Measurements from ENCODE around the gene TSC22D4. TPM values are rescaled to one million over a fixed set of nuclear protein-coding genes. Genes with fewer than 3 reads are reported as not detected.

TSC22D4 gene
- total RNA-seq, 1 donor from 2014 or later = 53.4 TPM

DNA sequence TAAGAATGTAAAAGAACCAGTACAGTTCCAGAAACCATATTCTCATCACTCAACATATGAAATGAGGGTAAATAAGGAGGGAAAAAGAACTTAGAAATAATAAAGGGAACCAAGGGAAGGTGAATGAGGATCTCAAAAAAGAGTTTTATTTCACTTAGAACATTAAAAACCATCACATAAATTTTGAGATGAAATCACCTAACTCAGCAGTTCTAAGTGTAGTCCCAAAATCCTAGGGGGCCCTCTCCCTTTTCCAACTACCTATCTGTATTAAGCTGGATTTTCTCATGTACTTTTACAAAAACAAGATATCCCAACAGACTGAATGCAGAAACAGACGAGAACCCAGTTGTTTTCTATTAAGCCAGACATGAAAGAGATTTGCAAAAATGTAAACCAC is 53.7 kb downstream of the TSC22D4 start:
- Histone ChIP-seq H3K36me3 (ENCODE audit: insufficient read depth, low read length) (no peaks in the 10 kb centered on the region), H3K79me2 (ENCODE audit: insufficient read depth, low read length) (peaks cover 7% of the 10 kb centered on the region), H3K27ac (ENCODE audit: low read depth, low read length) (no peak overlapping the region), H3K4me1 (ENCODE audit: insufficient read depth, low read length) (peaks cover 3% of the 10 kb centered on the region), H3K27me3 (ENCODE audit: insufficient read depth, low read length) (no peaks in the 10 kb centered on the region), H2AFZ (ENCODE audit: low read depth, low read length) (no peak overlapping the region), H3K4me2 (ENCODE audit: low read length) (no peak overlapping the region), H3K4me3 (ENCODE audit: insufficient read depth, low read depth, low read length) (no peak overlapping the region), H3K9ac (ENCODE audit: low read length) (no peak overlapping the region), H3K9me3 (ENCODE audit: insufficient read depth, low read depth, low read length) (no peaks in the 10 kb centered on the region), H4K20me1 (ENCODE audit: insufficient read depth, low read length) (peaks cover under 1% of the 10 kb centered on the region)
- DNase-seq (ENCODE audit: low read depth) (no peak), FAIRE-seq (no peak)
- Mint-ChIP-seq H3K4me3 (ENCODE audit: unreplicated experiment) (no peak overlapping the region), H3K9me3 (ENCODE audit: unreplicated experiment) (no peaks in the 10 kb centered on the region), H3K4me1 (ENCODE audit: low read depth, unreplicated experiment) (no peaks in the 10 kb centered on the region), H3K27me3 (ENCODE audit: low read depth, unreplicated experiment) (no peaks in the 10 kb centered on the region), H3K27ac (ENCODE audit: unreplicated experiment) (no peak overlapping the region), H3K36me3 (ENCODE audit: low read depth, unreplicated experiment) (no peaks in the 10 kb centered on the region)
- TF ChIP-seq EZH2 (IDR thresholded peaks at IDR 0.05; ENCODE audit: insufficient read depth, low read length) = no peak
- TF ChIP-seq, protein P1, sequence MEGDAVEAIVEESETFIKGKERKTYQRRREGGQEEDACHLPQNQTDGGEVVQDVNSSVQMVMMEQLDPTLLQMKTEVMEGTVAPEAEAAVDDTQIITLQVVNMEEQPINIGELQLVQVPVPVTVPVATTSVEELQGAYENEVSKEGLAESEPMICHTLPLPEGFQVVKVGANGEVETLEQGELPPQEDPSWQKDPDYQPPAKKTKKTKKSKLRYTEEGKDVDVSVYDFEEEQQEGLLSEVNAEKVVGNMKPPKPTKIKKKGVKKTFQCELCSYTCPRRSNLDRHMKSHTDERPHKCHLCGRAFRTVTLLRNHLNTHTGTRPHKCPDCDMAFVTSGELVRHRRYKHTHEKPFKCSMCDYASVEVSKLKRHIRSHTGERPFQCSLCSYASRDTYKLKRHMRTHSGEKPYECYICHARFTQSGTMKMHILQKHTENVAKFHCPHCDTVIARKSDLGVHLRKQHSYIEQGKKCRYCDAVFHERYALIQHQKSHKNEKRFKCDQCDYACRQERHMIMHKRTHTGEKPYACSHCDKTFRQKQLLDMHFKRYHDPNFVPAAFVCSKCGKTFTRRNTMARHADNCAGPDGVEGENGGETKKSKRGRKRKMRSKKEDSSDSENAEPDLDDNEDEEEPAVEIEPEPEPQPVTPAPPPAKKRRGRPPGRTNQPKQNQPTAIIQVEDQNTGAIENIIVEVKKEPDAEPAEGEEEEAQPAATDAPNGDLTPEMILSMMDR (IDR thresholded peaks at IDR 0.05; ENCODE audit: insufficient read depth, low read depth, low read length) = no peak

DNA sequence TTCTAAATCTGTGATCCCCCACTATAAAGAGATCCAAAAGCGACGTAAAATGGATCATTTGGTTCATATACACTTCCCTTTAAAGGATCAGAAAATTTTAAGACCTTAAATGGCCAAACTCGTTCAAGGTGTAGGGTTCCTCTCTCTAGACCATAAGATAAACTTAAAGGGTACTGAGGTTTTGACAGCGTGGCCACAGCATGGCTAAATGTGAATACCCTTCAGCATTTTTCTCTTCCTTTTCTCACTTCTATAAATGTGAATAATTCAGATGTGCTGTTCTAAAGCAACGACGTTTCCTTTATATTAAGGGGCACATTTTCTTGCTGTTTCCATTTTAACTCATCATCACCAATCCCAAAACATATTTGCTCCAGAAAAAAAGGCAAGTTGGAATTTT is 55.7 kb downstream of the TSC22D4 start:
- Mint-ChIP-seq H3K9me3 (ENCODE audit: unreplicated experiment) (no peaks in the 10 kb centered on the region), H3K27me3 (ENCODE audit: low read depth, unreplicated experiment) (no peaks in the 10 kb centered on the region), H3K27ac (ENCODE audit: unreplicated experiment) (no peak overlapping the region), H3K4me3 (ENCODE audit: unreplicated experiment) (no peak overlapping the region), H3K36me3 (ENCODE audit: low read depth, unreplicated experiment) (no peaks in the 10 kb centered on the region), H3K4me1 (ENCODE audit: low read depth, unreplicated experiment) (peaks cover 9% of the 10 kb centered on the region)
- TF ChIP-seq EZH2 (IDR thresholded peaks at IDR 0.05; ENCODE audit: insufficient read depth, low read length) = no peak
- TF ChIP-seq, protein P1 (IDR thresholded peaks at IDR 0.05; ENCODE audit: insufficient read depth, low read depth, low read length) = no peak
- peaks cover 3% of the 10 kb centered on the region for H3K4me1 ChIP-seq (ENCODE audit: insufficient read depth, low read length)
- H3K4me3 ChIP-seq (ENCODE audit: insufficient read depth, low read depth, low read length) = no peak overlapping the region
- H3K36me3 ChIP-seq (ENCODE audit: insufficient read depth, low read length) = no peaks in the 10 kb centered on the region
- no peak overlapping the region for H3K27ac ChIP-seq (ENCODE audit: low read depth, low read length)
- no peaks in the 10 kb centered on the region for H3K9me3 ChIP-seq (ENCODE audit: insufficient read depth, low read depth, low read length)
- no peaks in the 10 kb centered on the region for H3K79me2 ChIP-seq (ENCODE audit: insufficient read depth, low read length)
- no peak overlapping the region for H3K4me2 ChIP-seq (ENCODE audit: low read length)
- no peak overlapping the region for H3K9ac ChIP-seq (ENCODE audit: low read length)
- no peak for FAIRE-seq
- no peak for DNase-seq (ENCODE audit: low read depth)
- H4K20me1 ChIP-seq (ENCODE audit: insufficient read depth, low read length) = no peaks in the 10 kb centered on the region
- no peaks in the 10 kb centered on the region for H3K27me3 ChIP-seq (ENCODE audit: insufficient read depth, low read length)
- H2AFZ ChIP-seq (ENCODE audit: low read depth, low read length) = no peak overlapping the region

DNA sequence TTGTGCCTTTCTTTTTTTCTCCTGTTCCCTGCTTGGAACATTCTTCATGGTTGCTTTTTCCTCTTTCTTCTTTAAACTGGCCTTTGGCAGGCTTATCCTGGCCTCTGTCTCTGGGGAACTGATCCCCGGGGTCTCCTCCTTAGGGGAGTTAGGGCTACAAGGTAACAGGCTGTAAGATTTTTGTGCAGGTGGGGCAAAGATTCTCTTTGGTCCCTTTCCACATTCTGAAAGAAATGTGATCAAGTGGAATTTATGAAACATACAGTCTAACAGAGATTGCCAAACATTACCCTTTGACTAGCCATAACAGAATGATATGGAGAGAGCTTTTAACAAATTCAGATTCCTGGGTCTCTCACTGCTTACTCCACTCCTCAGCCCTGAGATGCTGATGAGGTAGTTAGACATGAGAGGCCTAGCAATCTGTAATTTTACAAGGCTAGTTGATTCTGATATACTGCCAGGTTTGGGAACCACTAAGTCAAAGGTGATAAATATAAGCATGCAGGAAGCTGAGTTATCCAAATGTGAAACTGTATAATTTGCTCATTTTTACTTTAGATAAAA is 59.3 kb downstream of the TSC22D4 start:
- H3K4me2 ChIP-seq (ENCODE audit: low read length) = no peak overlapping the region
- Mint-ChIP-seq H3K9me3 (ENCODE audit: unreplicated experiment) (peaks cover 3% of the 10 kb centered on the region), H3K27me3 (ENCODE audit: low read depth, unreplicated experiment) (peaks cover 4% of the 10 kb centered on the region), H3K4me3 (ENCODE audit: unreplicated experiment) (no peak overlapping the region), H3K27ac (ENCODE audit: unreplicated experiment) (no peak overlapping the region), H3K36me3 (ENCODE audit: low read depth, unreplicated experiment) (peaks cover 2% of the 10 kb centered on the region), H3K4me1 (ENCODE audit: low read depth, unreplicated experiment) (peaks cover 9% of the 10 kb centered on the region)
- no peaks in the 10 kb centered on the region for H3K9me3 ChIP-seq (ENCODE audit: insufficient read depth, low read depth, low read length)
- no peaks in the 10 kb centered on the region for H4K20me1 ChIP-seq (ENCODE audit: insufficient read depth, low read length)
- TF ChIP-seq, protein P1 (IDR thresholded peaks at IDR 0.05; ENCODE audit: insufficient read depth, low read depth, low read length) = no peak
- TF ChIP-seq EZH2 (IDR thresholded peaks at IDR 0.05; ENCODE audit: insufficient read depth, low read length) = no peak
- FAIRE-seq = no peak
- no peaks in the 10 kb centered on the region for H3K36me3 ChIP-seq (ENCODE audit: insufficient read depth, low read length)
- no peak overlapping the region for H3K4me3 ChIP-seq (ENCODE audit: insufficient read depth, low read depth, low read length)
- no peaks in the 10 kb centered on the region for H3K4me1 ChIP-seq (ENCODE audit: insufficient read depth, low read length)
- no peak overlapping the region for H2AFZ ChIP-seq (ENCODE audit: low read depth, low read length)
- no peak overlapping the region for H3K27ac ChIP-seq (ENCODE audit: low read depth, low read length)
- H3K9ac ChIP-seq (ENCODE audit: low read length) = no peak overlapping the region
- no peaks in the 10 kb centered on the region for H3K79me2 ChIP-seq (ENCODE audit: insufficient read depth, low read length)
- no peaks in the 10 kb centered on the region for H3K27me3 ChIP-seq (ENCODE audit: insufficient read depth, low read length)
- no peak for DNase-seq (ENCODE audit: low read depth)
